CD4-positive, alpha-beta T cell (primary cell): ENCODE measurements around the gene EMP1. TPM values are rescaled to one million over a fixed set of nuclear protein-coding genes. Genes with fewer than 3 reads are reported as not detected.
A peak's percentile ranks its signal among the peaks of the same experiment; 100 is the strongest.

Experiments
- ATAC-seq: fragments of 200-7000 bp; cut with Tn5 transposase; one replicate; pipeline ENCODE4 v1.10.0; 2022; ENCODE audit warnings: mild to moderate bottlenecking; ENCODE audit not compliant: poor library complexity
- CTCF ChIA-PET: fragments of 350-600 bp; sonication (Branson Sonifier 250); formaldehyde crosslinking; loops from one replicate; lab custom pipeline; 2021; ENCODE audit warnings: antibody characterized with exemption, inconsistent platforms; lab: Charles Lee
- POLR2A ChIA-PET: fragments of 350-600 bp; sonication (Branson Sonifier 250); formaldehyde crosslinking; loops from one replicate; lab custom pipeline; 2021; ENCODE audit warnings: antibody characterized with exemption, inconsistent platforms; lab: Charles Lee
- DNase-seq, 14 experiments: peaks; one replicate each; pipeline ENCODE4 v3.0.0-alpha.2; 2013 to 2020; ENCODE audit warnings: mixed read lengths in 2 of 14
- H3K27ac ChIP-seq, 2 donors: one replicate each; pipeline versions ENCODE4 v1.5.1 to v1.7.0; 2013; ENCODE audit warnings: low read length in 2 of 2, low read depth in 1 of 2, mild to moderate bottlenecking in 1 of 2
- H3K27me3 ChIP-seq, 2 experiments: 1 replicate in 1 of 2; 2 replicates in 1 of 2; pipeline versions ENCODE4 v1.6.1 to v1.7.0; 2013; ENCODE audit warnings: low read length in 2 of 2, control low read depth in 1 of 2, mild to moderate bottlenecking in 1 of 2, moderate library complexity in 1 of 2; ENCODE audit not compliant: insufficient read depth in 2 of 2, control insufficient read depth in 1 of 2
- H3K36me3 ChIP-seq: one replicate; pipeline ENCODE4 v1.6.1; 2013; ENCODE audit warnings: low read length, control low read depth; ENCODE audit not compliant: insufficient read depth
- H3K4me1 ChIP-seq: one replicate; pipeline ENCODE4 v1.6.1; 2013; ENCODE audit warnings: low read length, control low read depth; ENCODE audit not compliant: insufficient read depth
- H3K4me3 ChIP-seq: one replicate; pipeline ENCODE4 v1.5.1; 2013; ENCODE audit warnings: mild to moderate bottlenecking, low read length, moderate library complexity
- H3K9me3 ChIP-seq, 2 experiments: 1 replicate in 1 of 2; 2 replicates in 1 of 2; pipeline versions ENCODE4 v1.6.1 to v1.7.0; 2013; ENCODE audit warnings: low read length in 2 of 2, mild to moderate bottlenecking in 2 of 2, control low read depth in 1 of 2, moderate library complexity in 1 of 2; ENCODE audit not compliant: control insufficient read depth in 1 of 2, insufficient read depth in 1 of 2
- H3K27ac Mint-ChIP-seq: one replicate; pipeline ENCODE4 v1.8.0; 2020; ENCODE audit warnings: mixed read lengths
- H3K27me3 Mint-ChIP-seq: one replicate; pipeline ENCODE4 v1.8.0; 2021; ENCODE audit warnings: mixed read lengths
- H3K36me3 Mint-ChIP-seq: one replicate; pipeline ENCODE4 v1.8.0; 2021; ENCODE audit warnings: low read depth, mixed read lengths
- H3K4me1 Mint-ChIP-seq: one replicate; pipeline ENCODE4 v1.8.0; 2021; ENCODE audit warnings: low read depth, mixed read lengths
- H3K4me3 Mint-ChIP-seq: one replicate; pipeline ENCODE4 v1.8.0; 2020; ENCODE audit warnings: mild to moderate bottlenecking, mixed read lengths
- H3K9me3 Mint-ChIP-seq: one replicate; pipeline ENCODE4 v1.8.0; 2020; ENCODE audit warnings: mixed read lengths
- intact Hi-C, 2 experiments: fragments of 100-400 bp; cut with DNase I in 1 of 2; cut with micrococcal nuclease in 1 of 2; formaldehyde crosslinking; loops; one replicate each; pipeline versions ENCODE4 v1.15.1 to v1.9.0; 2023 to 2025; cut with DNase I, micrococcal nuclease
- total RNA-seq, 174 experiments: library from RNA in 2 of 174; stranded (reverse) in 2 of 174; gene quantifications; one replicate each; pipeline ENCODE4 v1.2.3 and lab custom pipeline; 2021 to 2026
- TF ChIP-seq, protein P1 (sequence below): fragments of 200-600 bp; IDR thresholded peaks from one replicate; pipeline ENCODE4 v1.8.0; 2022; ENCODE audit warnings: antibody characterized with exemption, mild to moderate bottlenecking

Gene EMP1
- total RNA-seq, 2 experiments from 2014 or later: 9.0 to 9.1 TPM

DNA sequence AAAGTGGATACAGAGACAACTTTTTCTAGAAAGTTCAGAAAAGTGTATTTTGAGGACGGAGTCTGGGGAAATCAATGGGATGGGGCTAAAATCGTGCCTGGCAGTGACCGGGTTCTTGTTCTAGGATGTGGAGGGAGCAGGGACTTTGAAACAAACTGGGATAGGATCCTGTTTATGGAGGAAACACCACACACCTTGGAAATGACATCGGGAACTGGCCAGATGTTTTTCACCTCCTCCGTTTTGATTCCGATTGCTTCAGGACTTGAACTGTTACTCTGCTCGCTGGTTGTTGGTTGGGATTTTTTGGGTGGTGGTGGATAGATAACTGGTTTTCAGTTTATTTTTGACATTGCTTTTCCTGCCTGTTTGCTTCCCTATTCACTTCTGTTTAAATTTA is 506 bp downstream of the EMP1 start:
- TF ChIP-seq, protein P1, sequence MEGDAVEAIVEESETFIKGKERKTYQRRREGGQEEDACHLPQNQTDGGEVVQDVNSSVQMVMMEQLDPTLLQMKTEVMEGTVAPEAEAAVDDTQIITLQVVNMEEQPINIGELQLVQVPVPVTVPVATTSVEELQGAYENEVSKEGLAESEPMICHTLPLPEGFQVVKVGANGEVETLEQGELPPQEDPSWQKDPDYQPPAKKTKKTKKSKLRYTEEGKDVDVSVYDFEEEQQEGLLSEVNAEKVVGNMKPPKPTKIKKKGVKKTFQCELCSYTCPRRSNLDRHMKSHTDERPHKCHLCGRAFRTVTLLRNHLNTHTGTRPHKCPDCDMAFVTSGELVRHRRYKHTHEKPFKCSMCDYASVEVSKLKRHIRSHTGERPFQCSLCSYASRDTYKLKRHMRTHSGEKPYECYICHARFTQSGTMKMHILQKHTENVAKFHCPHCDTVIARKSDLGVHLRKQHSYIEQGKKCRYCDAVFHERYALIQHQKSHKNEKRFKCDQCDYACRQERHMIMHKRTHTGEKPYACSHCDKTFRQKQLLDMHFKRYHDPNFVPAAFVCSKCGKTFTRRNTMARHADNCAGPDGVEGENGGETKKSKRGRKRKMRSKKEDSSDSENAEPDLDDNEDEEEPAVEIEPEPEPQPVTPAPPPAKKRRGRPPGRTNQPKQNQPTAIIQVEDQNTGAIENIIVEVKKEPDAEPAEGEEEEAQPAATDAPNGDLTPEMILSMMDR: no peak
- CTCF ChIA-PET: interaction anchor here (1.4 to 2.0 kb wide), 3 partner anchors 15 to 96 kb away, joined by 3 to 10 read pairs (median 4); no protein-coding TSS in a partner anchor
- H3K4me3 Mint-ChIP-seq: peak overlapping the region; percentile 83
- intact Hi-C loops: no loop called here
- no peaks in the 10 kb centered on the region for H3K36me3 Mint-ChIP-seq
- ATAC-seq (no peak), DNase-seq (no peak)
- no peaks in the 10 kb centered on the region for H3K27me3 ChIP-seq
- H3K36me3 ChIP-seq: no peaks in the 10 kb centered on the region
- peaks cover 18% of the 10 kb centered on the region for H3K4me1 ChIP-seq
- H3K4me1 Mint-ChIP-seq: peaks cover 21% of the 10 kb centered on the region
- peak overlapping the region; percentile 46 for H3K4me3 ChIP-seq
- no peaks in the 10 kb centered on the region for H3K9me3 Mint-ChIP-seq
- POLR2A ChIA-PET: interaction anchor here (1.3 kb wide), 1 partner anchor 15 kb away, joined by 3 read pairs; no protein-coding TSS in a partner anchor
- no peak overlapping the region for H3K27ac ChIP-seq
- no peaks in the 10 kb centered on the region for H3K9me3 ChIP-seq
- peak overlapping the region; percentile 70 for H3K27ac Mint-ChIP-seq
- no peaks in the 10 kb centered on the region for H3K27me3 Mint-ChIP-seq

DNA sequence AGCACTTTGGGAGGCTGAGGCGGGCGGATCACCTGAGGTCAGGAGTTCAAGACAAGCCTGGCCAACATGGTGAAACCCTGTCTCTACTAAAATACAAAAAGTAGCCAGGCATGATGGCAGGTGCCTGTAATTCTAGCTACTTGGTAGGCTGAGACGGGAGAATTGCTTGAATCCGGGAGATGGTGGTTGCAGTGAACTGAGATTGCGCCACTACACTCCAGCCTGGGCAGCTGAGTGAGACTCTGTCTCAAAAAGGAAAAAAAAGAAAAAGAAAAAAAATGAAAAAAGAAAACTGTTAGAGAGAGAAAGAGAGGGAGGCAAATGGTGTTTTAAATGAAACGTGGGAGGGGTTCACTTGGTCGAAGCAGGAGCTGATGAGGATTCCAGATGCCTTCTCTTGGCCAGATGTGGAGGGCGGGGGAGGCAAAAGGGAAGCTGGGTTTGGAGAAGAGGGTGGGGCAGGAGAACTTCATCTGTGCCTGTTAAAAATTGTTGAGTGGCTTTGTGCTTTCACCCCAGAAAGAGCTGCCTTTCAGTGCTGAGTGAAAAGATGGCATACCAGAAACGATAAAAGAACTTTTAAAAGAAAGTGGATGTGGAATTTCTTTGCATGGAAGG is 1.1 kb downstream of the EMP1 start:
- Histone ChIP-seq H3K27ac (no peak overlapping the region), H3K36me3 (no peaks in the 10 kb centered on the region), H3K27me3 (no peaks in the 10 kb centered on the region), H3K9me3 (no peaks in the 10 kb centered on the region), H3K4me3 (no peak overlapping the region), H3K4me1 (peaks cover 18% of the 10 kb centered on the region)
- CTCF ChIA-PET: interaction anchor here (1.4 kb wide), 1 partner anchor 14 kb away, joined by 3 read pairs; no protein-coding TSS in a partner anchor
- H3K27ac Mint-ChIP-seq: no peak overlapping the region
- H3K4me1 Mint-ChIP-seq: peaks cover 21% of the 10 kb centered on the region
- no peak for ATAC-seq
- H3K4me3 Mint-ChIP-seq: no peak overlapping the region
- no peaks in the 10 kb centered on the region for H3K27me3 Mint-ChIP-seq
- intact Hi-C loops: no loop called here
- TF ChIP-seq, protein P1: no peak
- DNase-seq: no peak
- no peaks in the 10 kb centered on the region for H3K36me3 Mint-ChIP-seq
- H3K9me3 Mint-ChIP-seq: no peaks in the 10 kb centered on the region
- POLR2A ChIA-PET: no interaction called here

DNA sequence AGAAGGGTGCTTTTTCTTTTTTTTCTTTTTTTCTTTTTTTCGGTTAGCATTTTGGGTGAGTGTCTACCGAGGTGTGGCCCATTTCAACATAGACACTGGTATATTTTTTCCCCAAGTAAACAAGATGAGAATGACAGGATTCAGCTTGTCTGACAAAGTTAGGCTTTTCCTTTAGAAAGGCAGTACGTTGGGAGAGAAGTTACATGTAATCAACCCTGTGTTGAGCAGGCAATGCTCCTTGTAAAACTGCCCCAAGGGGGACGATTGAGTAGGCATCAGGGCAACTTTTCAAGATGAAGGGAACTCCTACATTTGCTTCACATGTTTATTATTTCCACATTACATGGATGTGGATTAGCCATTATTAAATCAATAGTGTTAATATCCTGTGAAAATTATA is 1.7 kb downstream of the EMP1 start:
- H3K4me3 ChIP-seq: no peak overlapping the region
- CTCF ChIA-PET: interaction anchor here (1.4 kb wide), 1 partner anchor 14 kb away, joined by 3 read pairs; no protein-coding TSS in a partner anchor

More for the DNA sequence above, 1.7 kb downstream of the EMP1 start:
- H3K36me3 Mint-ChIP-seq: no peaks in the 10 kb centered on the region
- POLR2A ChIA-PET: no interaction called here
- no peaks in the 10 kb centered on the region for H3K9me3 Mint-ChIP-seq
- H3K9me3 ChIP-seq: no peaks in the 10 kb centered on the region
- H3K27me3 Mint-ChIP-seq: no peaks in the 10 kb centered on the region
- peaks cover 18% of the 10 kb centered on the region for H3K4me1 ChIP-seq
- H3K27ac ChIP-seq: no peak overlapping the region
- no peak overlapping the region for H3K27ac Mint-ChIP-seq
- H3K27me3 ChIP-seq: no peaks in the 10 kb centered on the region
- TF ChIP-seq, protein P1: no peak
- intact Hi-C loops: no loop called here
- peaks cover 21% of the 10 kb centered on the region for H3K4me1 Mint-ChIP-seq
- ATAC-seq (no peak), DNase-seq (no peak)
- no peak overlapping the region for H3K4me3 Mint-ChIP-seq
- no peaks in the 10 kb centered on the region for H3K36me3 ChIP-seq
